Measurements from ENCODE around the gene CAMKK2. TPM values are rescaled to one million over a fixed set of nuclear protein-coding genes. Genes with fewer than 3 reads are reported as not detected.
"Not testable (repeated sequence)": the region's sequence is repeated elsewhere in the genome, so short reads cannot be mapped to it uniquely, and the experiment has no call there.

The CAMKK2 gene
- polyA plus RNA-seq, 1 donor from 2014 or later = 29.2 TPM

DNA sequence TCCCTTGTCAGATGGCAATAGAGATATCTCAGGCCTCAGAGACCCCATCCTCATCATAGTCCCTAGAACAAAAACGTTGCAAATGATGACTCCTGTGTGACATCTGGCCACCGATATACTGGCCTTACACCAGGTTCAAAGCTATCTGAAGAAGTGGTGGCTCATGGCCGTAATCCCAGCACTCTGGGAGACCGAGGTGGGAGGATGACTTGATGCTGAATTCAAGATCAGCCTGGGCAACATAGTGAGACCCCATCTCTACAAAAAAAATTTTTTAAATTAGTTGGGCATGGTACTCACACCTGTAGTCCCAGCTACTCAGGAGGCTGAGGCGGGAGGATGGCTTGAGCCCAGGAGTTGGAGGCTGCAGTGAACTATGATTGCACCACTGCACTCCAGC is 13.1 kb downstream of the CAMKK2 start:
- H4K20me1 ChIP-seq (ENCODE audit: insufficient read depth) = no peaks in the 10 kb centered on the region
- H3K4me2 ChIP-seq (ENCODE audit: low read length) = no peak overlapping the region
- no peak for TF ChIP-seq EP300 (conservative IDR thresholded peaks at IDR 0.05; ENCODE audit: poor library complexity, severe bottlenecking)
- no peak for TF ChIP-seq MXI1 (conservative IDR thresholded peaks at IDR 0.05; ENCODE audit: poor library complexity, severe bottlenecking)
- no peak for TF ChIP-seq RAD21 (conservative IDR thresholded peaks at IDR 0.05)
- TF ChIP-seq, protein P1, sequence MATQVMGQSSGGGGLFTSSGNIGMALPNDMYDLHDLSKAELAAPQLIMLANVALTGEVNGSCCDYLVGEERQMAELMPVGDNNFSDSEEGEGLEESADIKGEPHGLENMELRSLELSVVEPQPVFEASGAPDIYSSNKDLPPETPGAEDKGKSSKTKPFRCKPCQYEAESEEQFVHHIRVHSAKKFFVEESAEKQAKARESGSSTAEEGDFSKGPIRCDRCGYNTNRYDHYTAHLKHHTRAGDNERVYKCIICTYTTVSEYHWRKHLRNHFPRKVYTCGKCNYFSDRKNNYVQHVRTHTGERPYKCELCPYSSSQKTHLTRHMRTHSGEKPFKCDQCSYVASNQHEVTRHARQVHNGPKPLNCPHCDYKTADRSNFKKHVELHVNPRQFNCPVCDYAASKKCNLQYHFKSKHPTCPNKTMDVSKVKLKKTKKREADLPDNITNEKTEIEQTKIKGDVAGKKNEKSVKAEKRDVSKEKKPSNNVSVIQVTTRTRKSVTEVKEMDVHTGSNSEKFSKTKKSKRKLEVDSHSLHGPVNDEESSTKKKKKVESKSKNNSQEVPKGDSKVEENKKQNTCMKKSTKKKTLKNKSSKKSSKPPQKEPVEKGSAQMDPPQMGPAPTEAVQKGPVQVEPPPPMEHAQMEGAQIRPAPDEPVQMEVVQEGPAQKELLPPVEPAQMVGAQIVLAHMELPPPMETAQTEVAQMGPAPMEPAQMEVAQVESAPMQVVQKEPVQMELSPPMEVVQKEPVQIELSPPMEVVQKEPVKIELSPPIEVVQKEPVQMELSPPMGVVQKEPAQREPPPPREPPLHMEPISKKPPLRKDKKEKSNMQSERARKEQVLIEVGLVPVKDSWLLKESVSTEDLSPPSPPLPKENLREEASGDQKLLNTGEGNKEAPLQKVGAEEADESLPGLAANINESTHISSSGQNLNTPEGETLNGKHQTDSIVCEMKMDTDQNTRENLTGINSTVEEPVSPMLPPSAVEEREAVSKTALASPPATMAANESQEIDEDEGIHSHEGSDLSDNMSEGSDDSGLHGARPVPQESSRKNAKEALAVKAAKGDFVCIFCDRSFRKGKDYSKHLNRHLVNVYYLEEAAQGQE (IDR thresholded peaks at IDR 0.05; ENCODE audit: borderline replicate concordance) = no peak
- TF ChIP-seq, protein P2, sequence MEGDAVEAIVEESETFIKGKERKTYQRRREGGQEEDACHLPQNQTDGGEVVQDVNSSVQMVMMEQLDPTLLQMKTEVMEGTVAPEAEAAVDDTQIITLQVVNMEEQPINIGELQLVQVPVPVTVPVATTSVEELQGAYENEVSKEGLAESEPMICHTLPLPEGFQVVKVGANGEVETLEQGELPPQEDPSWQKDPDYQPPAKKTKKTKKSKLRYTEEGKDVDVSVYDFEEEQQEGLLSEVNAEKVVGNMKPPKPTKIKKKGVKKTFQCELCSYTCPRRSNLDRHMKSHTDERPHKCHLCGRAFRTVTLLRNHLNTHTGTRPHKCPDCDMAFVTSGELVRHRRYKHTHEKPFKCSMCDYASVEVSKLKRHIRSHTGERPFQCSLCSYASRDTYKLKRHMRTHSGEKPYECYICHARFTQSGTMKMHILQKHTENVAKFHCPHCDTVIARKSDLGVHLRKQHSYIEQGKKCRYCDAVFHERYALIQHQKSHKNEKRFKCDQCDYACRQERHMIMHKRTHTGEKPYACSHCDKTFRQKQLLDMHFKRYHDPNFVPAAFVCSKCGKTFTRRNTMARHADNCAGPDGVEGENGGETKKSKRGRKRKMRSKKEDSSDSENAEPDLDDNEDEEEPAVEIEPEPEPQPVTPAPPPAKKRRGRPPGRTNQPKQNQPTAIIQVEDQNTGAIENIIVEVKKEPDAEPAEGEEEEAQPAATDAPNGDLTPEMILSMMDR (IDR thresholded peaks at IDR 0.05; ENCODE audit: poor library complexity, severe bottlenecking) = no peak
- TF ChIP-seq POLR2AphosphoS5 (IDR thresholded peaks at IDR 0.05) = no peak
- TF ChIP-seq SMC3 (conservative IDR thresholded peaks at IDR 0.05; ENCODE audit: poor library complexity) = no peak
- no peak for TF ChIP-seq EZH2 (IDR thresholded peaks at IDR 0.05; ENCODE audit: borderline replicate concordance, insufficient read depth, low read length, poor library complexity, severe bottlenecking)
- TF ChIP-seq TAF1 (IDR thresholded peaks at IDR 0.05; ENCODE audit: low read depth) = no peak
- H3K9ac ChIP-seq (ENCODE audit: low read length) = no peak overlapping the region
- H3K79me2 ChIP-seq (replicated peaks; ENCODE audit: insufficient read depth, low read length) = no peaks in the 10 kb centered on the region
- H2AFZ ChIP-seq (ENCODE audit: low read depth, low read length) = no peak overlapping the region
- no peak overlapping the region for H3K4me3 ChIP-seq (ENCODE audit: low read length)
- H3K36me3 ChIP-seq (ENCODE audit: insufficient read depth, low read length) = no peaks in the 10 kb centered on the region
- no peak overlapping the region for H3K27ac ChIP-seq (ENCODE audit: low read length)
- H3K9me2 ChIP-seq (ENCODE audit: insufficient read depth, low read length) = no peaks in the 10 kb centered on the region
- H3F3A ChIP-seq (ENCODE audit: insufficient read depth, low read length, poor library complexity, severe bottlenecking) = no peaks in the 10 kb centered on the region
- H3K27me3 ChIP-seq (ENCODE audit: insufficient read depth, low read depth, low read length) = no peaks in the 10 kb centered on the region
- H3K9me3 ChIP-seq (ENCODE audit: low read length) = no peaks in the 10 kb centered on the region

DNA sequence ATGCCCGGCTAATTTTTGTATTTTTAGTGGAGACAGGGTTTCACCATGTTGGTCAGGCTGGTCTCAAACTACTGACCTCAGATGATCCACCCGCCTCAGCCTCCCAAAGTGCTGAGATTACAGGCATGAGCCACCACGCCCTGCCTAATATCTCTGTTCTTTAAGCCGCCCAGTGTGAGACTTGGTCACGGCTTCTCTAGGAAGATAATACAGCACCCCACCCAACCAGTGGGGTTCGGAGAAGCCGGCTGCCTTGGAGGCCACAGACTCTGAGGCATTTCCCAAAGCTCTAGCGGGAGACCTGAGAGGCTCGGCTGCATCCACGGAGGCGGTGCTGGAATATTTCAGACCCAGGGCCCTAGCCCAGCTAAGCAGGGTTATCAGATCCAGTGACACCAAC is 13.6 kb downstream of the CAMKK2 start:
- not testable (repeated sequence) for H3K27me3 ChIP-seq (ENCODE audit: insufficient read depth, low read depth, low read length); H3F3A ChIP-seq (ENCODE audit: insufficient read depth, low read length, poor library complexity, severe bottlenecking); H3K9me3 ChIP-seq (ENCODE audit: low read length); H3K4me2 ChIP-seq (ENCODE audit: low read length); H3K36me3 ChIP-seq (ENCODE audit: insufficient read depth, low read length); H2AFZ ChIP-seq (ENCODE audit: low read depth, low read length); H4K20me1 ChIP-seq (ENCODE audit: insufficient read depth); H3K9ac ChIP-seq (ENCODE audit: low read length); H3K4me3 ChIP-seq (ENCODE audit: low read length); H3K9me2 ChIP-seq (ENCODE audit: insufficient read depth, low read length); H3K79me2 ChIP-seq (replicated peaks; ENCODE audit: insufficient read depth, low read length); H3K27ac ChIP-seq (ENCODE audit: low read length)
